Ovary (tissue), 9 donors: ENCODE results near the gene MRTO4. TPM values are rescaled to one million over a fixed set of nuclear protein-coding genes. Genes with fewer than 3 reads are reported as not detected.

ENCODE experiments used
- DNase-seq, 5 donors: peaks; one replicate each; pipeline ENCODE4 v3.0.0-alpha.2; 2019 to 2020
- H3K27ac ChIP-seq, 2 donors: fragments of 200-600 bp; one replicate each; pipeline versions ENCODE4 v1.5.1 to v1.8.0; 2019 to 2022
- H3K27me3 ChIP-seq: fragments of 200-600 bp; one replicate; pipeline ENCODE4 v1.8.0; 2022
- H3K36me3 ChIP-seq: fragments of 200-600 bp; sonication (generic); one replicate; pipeline ENCODE4 v1.5.1; 2019
- H3K4me1 ChIP-seq: one replicate; pipeline ENCODE4 v1.8.1; 2013; ENCODE audit warnings: mild to moderate bottlenecking, moderate library complexity; ENCODE audit not compliant: insufficient read depth
- H3K4me3 ChIP-seq: fragments of 200-600 bp; sonication (generic); one replicate; pipeline ENCODE4 v1.5.1; 2017
- H3K9me3 ChIP-seq, 2 donors: fragments of 200-600 bp in 1 of 2; sonication (generic) in 1 of 2; one replicate each; pipeline versions ENCODE4 v1.5.1 to v1.8.1; 2013 to 2019; ENCODE audit warnings: mild to moderate bottlenecking in 1 of 2, moderate library complexity in 1 of 2
- CTCF ChIP-seq, 3 donors: fragments of 450-650 bp in 2 of 3; fragments of 200-600 bp in 1 of 3; IDR thresholded peaks; one replicate each; pipeline versions ENCODE4 v1.5.1 to v1.8.0; 2016 to 2022; ENCODE audit warnings: antibody characterized with exemption in 3 of 3, mild to moderate bottlenecking in 1 of 3
- EP300 ChIP-seq: sonication (generic); formaldehyde crosslinking; IDR thresholded peaks from one replicate; pipeline ENCODE4 v1.6.1; 2017; ENCODE audit warnings: antibody characterized with exemption
- POLR2A ChIP-seq: fragments of 450-650 bp; IDR thresholded peaks from one replicate; pipeline ENCODE4 v1.6.1; 2017; ENCODE audit warnings: antibody characterized with exemption, mild to moderate bottlenecking, moderate library complexity
- WGBS, 3 donors: extraction: QIAGEN DNeasy Blood & Tissue Kit in 1 of 3; methylation state at CpG; one replicate each; pipeline versions ENCODE4 v1.1.5 to v1.1.7; 2013 to 2017; 5-methylcytosine and 5-hydroxymethylcytosine counted together
- intact Hi-C, 4 donors: fragments of 100-400 bp; cut with DNase I; formaldehyde crosslinking; loops; one replicate each; pipeline versions ENCODE4 v1.11.0 to v1.15.1; 2022 to 2023
- polyA plus RNA-seq, 2 donors: library from polyadenylated mRNA; stranded (reverse); fragments of 200-250 nt in 1 of 2; fragments of 350-450 nt in 1 of 2; fragmentation: Illumina TruSeq in 1 of 2; extraction: RNeasy Lipid Tissue Mini Kit (QIAGEN cat#74804) in 1 of 2; gene quantifications; one replicate each; pipeline ENCODE4 v1.2.3, GENCODE V29; 2013 to 2014
- total RNA-seq, 7 donors: library from RNA; depleted of rRNA in 2 of 7; stranded (reverse); fragments of >200 nt in 2 of 7; fragmentation: NEBNext Ultra II Directional in 3 of 7; extraction: Animal tissue kit (Norgen Biotek cat#: 25700) in 3 of 7; gene quantifications; one replicate each; pipeline versions ENCODE4 v1.1.0 to v1.2.4, GENCODE V29; 2016 to 2023
- donor health status: DM: no; HTN: no; CAD: no; lungs with moderate emphysema.
- donor health status: DM: no; HTN: no; CAD: no.
- donor health status: Bipolar disorder and iron deficiency.
- donor health status: DM: yes; HTN: yes; CAD: no.
- donor health status: DM: no; HTN: no; CAD: no.
- donor health status: DM: yes; HTN: yes; CAD: no.

The MRTO4 gene
- total and polyA plus RNA-seq, 9 donors: 14.3 to 49.1 (median 26.4) TPM

GRCh38 chr1:19209439-19209989, 42.1 kb upstream of the MRTO4 start:
- H3K4me1 ChIP-seq: peaks cover 10% of the 10 kb centered on the region
- WGBS, 3 donors: 0 to 1% (median 1%) methylated on average over 28 of the region's 28 CpGs

GRCh38 chr1:19209990-19210771, 41.4 kb upstream of the MRTO4 start, which contains the start of gene UBR4:
Gene UBR4, minus strand, starts transcription at chr1:19210266. Its CDS starts 18 bp downstream, at chr1:19210248.
- peak within 1 kb of the TSS; percentile 72 for H3K4me3 ChIP-seq
- H3K27me3 ChIP-seq: no peaks in the 10 kb centered on the region
- peak in 1 of 3 donors; percentile 13 for TF ChIP-seq CTCF (IDR thresholded peaks at IDR 0.05)
- TF ChIP-seq POLR2A: peak; percentile 95
- peak; percentile 64 for TF ChIP-seq EP300
- no peaks in the 10 kb centered on the region for H3K9me3 ChIP-seq
- H3K4me1 ChIP-seq: peaks cover 10% of the 10 kb centered on the region
- H3K27ac ChIP-seq: peak within 1 kb of the TSS; percentile 63 to 91
- WGBS, 3 donors: 0 to 1% (median 0%) methylated on average over 68 to 80 of the region's 80 CpGs
- peak; percentile 94 to 97 (median 95) for DNase-seq
- intact Hi-C loops: no loop called here
- no peaks in the 10 kb centered on the region for H3K36me3 ChIP-seq

More at GRCh38 chr1:19209439-19209989, 42.1 kb upstream of the MRTO4 start:
- DNase-seq: peak in 1 of 5 donors; percentile 51
- TF ChIP-seq EP300 (no peak), POLR2A (no peak), CTCF (IDR thresholded peaks at IDR 0.05) (no peak)
- Histone ChIP-seq H3K4me3 (peak overlapping the region; percentile 72), H3K9me3 (no peaks in the 10 kb centered on the region), H3K27me3 (no peaks in the 10 kb centered on the region), H3K36me3 (no peaks in the 10 kb centered on the region), H3K27ac (peak overlapping the region; percentile 63 to 91)
- intact Hi-C loops: no loop called here

- TF ChIP-seq CTCF (IDR thresholded peaks at IDR 0.05): no peak
- no peak for TF ChIP-seq EP300
- TF ChIP-seq POLR2A: no peak
- H3K4me3 ChIP-seq: peak overlapping the region; percentile 72
- H3K36me3 ChIP-seq: no peaks in the 10 kb centered on the region
- intact Hi-C loops: no loop called here
- H3K9me3 ChIP-seq: no peaks in the 10 kb centered on the region
- no peak for DNase-seq
- H3K4me1 ChIP-seq: peaks cover 8% of the 10 kb centered on the region
- WGBS, 3 donors: 16 to 17% (median 16%) methylated on average over 12 of the region's 12 CpGs
- H3K27ac ChIP-seq: peak overlapping the region; percentile 63 to 91
- no peaks in the 10 kb centered on the region for H3K27me3 ChIP-seq
These were observed 40.6 kb upstream of the MRTO4 start for GRCh38 chr1:19210772-19211549.

- no peak overlapping the region for H3K27ac ChIP-seq
- no peak for DNase-seq
- intact Hi-C loops: no loop called here
- TF ChIP-seq CTCF (IDR thresholded peaks at IDR 0.05) (no peak), POLR2A (no peak), EP300 (no peak)
- no peaks in the 10 kb centered on the region for H3K27me3 ChIP-seq
- H3K4me3 ChIP-seq: no peak overlapping the region
- peaks cover 7% of the 10 kb centered on the region for H3K4me1 ChIP-seq
- no peaks in the 10 kb centered on the region for H3K36me3 ChIP-seq
- H3K9me3 ChIP-seq: no peaks in the 10 kb centered on the region
These were observed 39.4 kb upstream of the MRTO4 start for GRCh38 chr1:19212167-19212566.
